ACHN (cell line): ENCODE results near the gene UBE2D1.
"Not testable (repeated sequence)": the region's sequence is repeated elsewhere in the genome, so short reads cannot be mapped to it uniquely, and the experiment has no call there.

ENCODE experiments used
- DNase-seq: peaks from one replicate; pipeline ENCODE4 v3.0.0-alpha.2; 2015
- in situ Hi-C: cut with HindIII; loops from 2 replicates; pipeline ENCODE4 v1.10.0; 2017; ENCODE audit warnings: low sequenced_read_pairs, low pct_ligation_motif_present, low pct_unique_long_range_greater_than_20kb

UBE2D1 gene

DNA sequence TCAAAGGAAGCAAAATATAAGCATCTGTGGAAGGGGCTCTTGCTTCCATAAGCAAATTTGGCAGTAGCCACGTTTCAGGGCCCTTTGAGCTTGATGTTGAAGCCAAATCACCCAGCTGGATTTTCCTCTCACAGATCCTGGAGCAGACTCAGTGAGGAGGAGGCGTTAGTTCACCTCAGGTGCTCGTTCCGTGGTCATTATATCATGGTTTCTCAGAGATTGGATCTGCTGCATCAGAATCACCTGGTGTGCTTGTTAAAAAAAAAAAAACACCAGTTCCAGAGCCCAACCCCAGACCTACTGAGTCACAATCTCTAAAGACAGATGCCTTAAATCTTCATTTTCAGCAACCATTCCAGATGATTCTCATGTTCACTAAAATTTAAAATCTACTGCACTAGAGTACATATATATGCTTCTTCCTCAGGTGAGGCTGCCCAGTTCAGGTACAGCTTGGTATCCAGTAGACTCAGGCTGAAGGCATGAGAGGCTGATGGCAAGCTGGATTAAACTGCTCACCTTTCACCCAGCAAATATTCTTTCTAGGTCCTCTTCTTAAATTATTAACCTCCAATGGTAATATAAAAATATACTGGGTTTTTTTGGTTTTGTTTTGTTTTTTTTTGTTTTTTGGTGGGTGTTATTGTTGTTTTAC lies 75.3 kb downstream of the UBE2D1 start:
- in situ Hi-C loops: no loop called here
- no peak for DNase-seq

DNA sequence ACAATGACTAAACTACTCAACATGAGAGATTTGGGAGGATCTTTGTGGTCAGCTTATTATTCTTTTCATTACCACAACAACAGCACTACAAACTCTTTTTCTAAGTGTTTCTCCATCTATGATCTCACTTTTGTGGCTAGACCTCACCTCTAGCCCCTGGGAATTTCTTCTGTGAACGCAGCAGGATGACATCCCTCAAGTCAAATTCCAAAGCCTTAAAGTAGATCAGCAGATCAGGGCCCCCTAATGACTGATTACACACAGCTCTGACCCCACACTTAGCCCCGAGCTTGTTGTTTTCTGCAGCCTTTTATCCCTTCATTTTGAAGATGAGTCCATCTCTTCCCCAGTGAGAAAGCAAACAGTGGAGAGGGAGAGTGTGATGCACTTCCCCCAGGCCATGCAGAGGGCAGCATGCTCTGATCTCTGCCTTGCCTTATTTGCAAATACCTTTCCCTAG lies 77.7 kb downstream of the UBE2D1 start:
- DNase-seq: peak; percentile 8
- in situ Hi-C loops: no loop called here

DNA sequence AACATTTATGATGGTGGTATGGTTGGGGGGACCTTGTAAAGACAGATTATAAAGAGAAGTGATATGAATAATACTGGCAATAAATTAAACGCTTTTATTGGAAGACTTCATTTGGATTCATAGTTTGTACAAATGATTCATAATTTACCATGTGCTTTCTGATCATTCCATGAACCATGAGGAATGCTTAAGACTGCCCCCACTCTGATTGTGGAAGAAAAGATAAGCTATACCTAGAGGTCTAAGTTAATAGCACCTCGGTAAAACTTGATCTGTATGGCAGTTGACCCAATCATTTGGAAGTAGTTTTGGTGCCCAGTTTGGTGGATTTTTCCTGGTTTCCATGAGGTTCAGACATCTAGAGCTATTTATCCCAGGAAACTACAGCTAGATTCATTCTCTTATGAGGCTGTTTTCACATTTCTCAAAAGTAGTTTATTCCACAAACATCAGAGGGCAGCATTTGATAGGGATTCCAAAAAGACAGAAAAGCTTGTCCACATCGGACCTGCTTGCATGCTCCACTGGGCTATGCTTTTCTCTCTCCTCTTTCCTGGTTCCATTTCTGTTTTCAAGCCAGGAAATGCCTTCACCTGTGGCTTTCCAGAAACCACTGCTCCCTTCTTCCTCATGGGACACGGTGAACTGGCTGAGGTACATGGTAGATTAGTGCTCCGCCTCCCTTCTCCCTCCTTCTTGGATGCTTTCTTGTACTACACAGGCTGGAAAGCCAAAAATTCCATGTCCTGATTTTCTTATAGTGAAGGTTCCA lies 79.7 kb downstream of the UBE2D1 start:
- peak; percentile 88 for DNase-seq
- in situ Hi-C loops: no loop called here

DNA sequence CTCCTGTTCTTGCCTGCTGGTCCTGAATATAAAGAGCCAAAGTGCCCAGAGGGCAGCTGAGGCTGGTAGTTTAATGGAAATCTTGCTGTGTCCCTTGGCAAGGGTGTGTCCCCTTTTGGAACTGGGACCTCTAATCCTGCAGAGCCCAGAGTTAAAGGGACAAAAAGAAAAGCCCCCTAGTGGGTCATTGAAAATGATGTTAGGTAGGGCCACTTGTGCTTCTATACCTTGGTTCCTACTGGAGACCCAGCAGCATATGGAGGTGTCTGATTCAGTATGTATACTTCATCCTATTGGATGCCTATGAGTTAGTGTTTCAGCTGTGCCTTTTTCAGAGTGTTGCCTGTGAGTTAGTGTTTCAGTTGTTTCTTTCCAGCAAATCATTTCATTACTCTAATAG lies 81.0 kb downstream of the UBE2D1 start:
- DNase-seq: no peak
- in situ Hi-C loops: no loop called here

DNA sequence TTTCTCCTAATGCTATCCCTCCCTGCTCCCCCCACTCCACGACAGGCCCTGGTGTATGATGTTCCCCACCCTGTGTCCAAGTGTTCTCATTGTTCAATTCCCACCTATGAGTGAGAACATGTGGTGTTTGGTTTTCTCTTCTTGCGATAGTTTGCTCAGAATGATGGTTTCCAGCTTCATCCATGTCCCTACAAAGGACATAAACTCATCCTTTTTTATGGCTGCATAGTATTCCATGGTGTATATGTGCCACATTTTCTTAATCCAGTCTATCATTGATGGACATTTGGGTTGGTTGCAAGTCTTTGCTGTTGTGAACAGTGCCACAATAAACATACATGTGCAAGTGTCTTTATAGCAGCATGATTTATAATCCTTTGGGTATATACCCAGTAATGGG lies 83.1 kb downstream of the UBE2D1 start:
- in situ Hi-C loops, DNase-seq: not testable (repeated sequence)
